ENCODE data around the gene CHST8.

Gene CHST8

DNA sequence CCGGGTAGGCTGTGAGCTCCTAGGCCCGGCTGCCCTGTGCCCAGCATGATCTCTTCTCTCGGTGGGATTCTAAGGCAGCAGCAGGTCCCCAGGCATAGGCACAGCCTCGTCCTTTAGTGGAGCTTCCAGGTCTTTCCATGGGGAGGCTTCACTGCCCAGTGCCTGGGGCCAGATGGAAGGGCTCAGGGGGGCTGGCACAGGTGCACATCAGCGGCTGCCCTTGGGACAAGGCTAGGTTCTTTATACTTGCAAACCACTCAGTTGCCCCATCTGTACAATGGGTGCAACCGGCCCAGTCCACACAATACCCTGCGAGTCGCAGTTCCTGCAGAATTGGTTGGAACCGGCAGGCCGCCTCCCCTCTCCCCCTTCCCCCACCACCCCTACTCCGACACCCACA, 189.1 kb downstream of the CHST8 start:
- H3K36me3 ChIP-seq (ENCODE audit: insufficient read depth, low read length), result peaks cover 7% of the 10 kb centered on the region; the same call in 1 of the 2 replicates
- no peaks in the 10 kb centered on the region for H3K27me3 ChIP-seq (ENCODE audit: insufficient read depth, low read length, poor library complexity, severe bottlenecking)
- no peaks in the 10 kb centered on the region for H4K20me1 ChIP-seq (ENCODE audit: insufficient read depth, low read length, poor library complexity, severe bottlenecking)
- no peaks in the 10 kb centered on the region for H3K9me2 ChIP-seq (replicated peaks; ENCODE audit: low read depth, low read length)
- no peak overlapping the region for H3K4me2 ChIP-seq (ENCODE audit: low read depth, low read length, poor library complexity, severe bottlenecking)
- H3K9me3 ChIP-seq (ENCODE audit: insufficient read depth, low read depth, low read length), result no peaks in the 10 kb centered on the region
- H3K4me3 ChIP-seq (ENCODE audit: low read length, poor library complexity, severe bottlenecking), result no peak overlapping the region
- TF ChIP-seq, protein P1, sequence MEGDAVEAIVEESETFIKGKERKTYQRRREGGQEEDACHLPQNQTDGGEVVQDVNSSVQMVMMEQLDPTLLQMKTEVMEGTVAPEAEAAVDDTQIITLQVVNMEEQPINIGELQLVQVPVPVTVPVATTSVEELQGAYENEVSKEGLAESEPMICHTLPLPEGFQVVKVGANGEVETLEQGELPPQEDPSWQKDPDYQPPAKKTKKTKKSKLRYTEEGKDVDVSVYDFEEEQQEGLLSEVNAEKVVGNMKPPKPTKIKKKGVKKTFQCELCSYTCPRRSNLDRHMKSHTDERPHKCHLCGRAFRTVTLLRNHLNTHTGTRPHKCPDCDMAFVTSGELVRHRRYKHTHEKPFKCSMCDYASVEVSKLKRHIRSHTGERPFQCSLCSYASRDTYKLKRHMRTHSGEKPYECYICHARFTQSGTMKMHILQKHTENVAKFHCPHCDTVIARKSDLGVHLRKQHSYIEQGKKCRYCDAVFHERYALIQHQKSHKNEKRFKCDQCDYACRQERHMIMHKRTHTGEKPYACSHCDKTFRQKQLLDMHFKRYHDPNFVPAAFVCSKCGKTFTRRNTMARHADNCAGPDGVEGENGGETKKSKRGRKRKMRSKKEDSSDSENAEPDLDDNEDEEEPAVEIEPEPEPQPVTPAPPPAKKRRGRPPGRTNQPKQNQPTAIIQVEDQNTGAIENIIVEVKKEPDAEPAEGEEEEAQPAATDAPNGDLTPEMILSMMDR (conservative IDR thresholded peaks at IDR 0.05; ENCODE audit: low read length), result no peak
- TF ChIP-seq EZH2phosphoT487 (IDR thresholded peaks at IDR 0.05; ENCODE audit: borderline replicate concordance), result no peak
- H3K4me1 ChIP-seq (ENCODE audit: insufficient read depth, low read length, poor library complexity, severe bottlenecking), result no peaks in the 10 kb centered on the region
- H3F3A ChIP-seq (ENCODE audit: low read depth), result no peaks in the 10 kb centered on the region
- H3K9ac ChIP-seq (ENCODE audit: low read depth, low read length, poor library complexity, severe bottlenecking), result no peak overlapping the region
- H3K79me2 ChIP-seq (ENCODE audit: insufficient read depth, low read length), result no peaks in the 10 kb centered on the region
- H2AFZ ChIP-seq (ENCODE audit: low read length), result no peak overlapping the region

DNA sequence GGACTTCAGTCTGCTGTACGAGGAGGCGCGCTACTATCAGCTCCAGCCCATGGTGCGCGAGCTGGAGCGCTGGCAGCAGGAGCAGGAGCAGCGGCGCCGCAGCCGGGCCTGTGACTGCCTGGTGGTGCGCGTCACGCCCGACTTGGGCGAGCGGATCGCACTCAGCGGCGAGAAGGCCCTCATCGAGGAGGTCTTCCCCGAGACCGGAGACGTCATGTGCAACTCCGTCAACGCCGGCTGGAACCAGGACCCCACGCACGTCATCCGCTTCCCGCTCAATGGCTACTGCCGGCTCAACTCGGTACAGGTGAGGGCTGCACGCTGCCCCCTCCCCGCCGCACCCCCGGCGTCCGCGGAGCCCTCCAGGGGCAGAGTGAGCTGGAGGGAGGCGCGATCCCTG, 189.5 kb downstream of the CHST8 start:
- Histone ChIP-seq H3K79me2 (ENCODE audit: insufficient read depth, low read length) (no peaks in the 10 kb centered on the region), H3K9ac (ENCODE audit: low read depth, low read length, poor library complexity, severe bottlenecking) (no peak overlapping the region), H3K36me3 (ENCODE audit: insufficient read depth, low read length) (peaks cover 7% of the 10 kb centered on the region; the same call in 1 of the 2 replicates), H3K4me3 (ENCODE audit: low read length, poor library complexity, severe bottlenecking) (no peak overlapping the region), H3K9me2 (replicated peaks; ENCODE audit: low read depth, low read length) (no peaks in the 10 kb centered on the region), H3K4me1 (ENCODE audit: insufficient read depth, low read length, poor library complexity, severe bottlenecking) (no peaks in the 10 kb centered on the region), H3F3A (ENCODE audit: low read depth) (no peaks in the 10 kb centered on the region), H3K27me3 (ENCODE audit: insufficient read depth, low read length, poor library complexity, severe bottlenecking) (no peaks in the 10 kb centered on the region), H2AFZ (ENCODE audit: low read length) (no peak overlapping the region), H3K4me2 (ENCODE audit: low read depth, low read length, poor library complexity, severe bottlenecking) (no peak overlapping the region), H4K20me1 (ENCODE audit: insufficient read depth, low read length, poor library complexity, severe bottlenecking) (no peaks in the 10 kb centered on the region), H3K9me3 (ENCODE audit: insufficient read depth, low read depth, low read length) (no peaks in the 10 kb centered on the region)
- no peak for TF ChIP-seq EZH2phosphoT487 (IDR thresholded peaks at IDR 0.05; ENCODE audit: borderline replicate concordance)
- TF ChIP-seq, protein P1 (conservative IDR thresholded peaks at IDR 0.05; ENCODE audit: low read length), result no peak

DNA sequence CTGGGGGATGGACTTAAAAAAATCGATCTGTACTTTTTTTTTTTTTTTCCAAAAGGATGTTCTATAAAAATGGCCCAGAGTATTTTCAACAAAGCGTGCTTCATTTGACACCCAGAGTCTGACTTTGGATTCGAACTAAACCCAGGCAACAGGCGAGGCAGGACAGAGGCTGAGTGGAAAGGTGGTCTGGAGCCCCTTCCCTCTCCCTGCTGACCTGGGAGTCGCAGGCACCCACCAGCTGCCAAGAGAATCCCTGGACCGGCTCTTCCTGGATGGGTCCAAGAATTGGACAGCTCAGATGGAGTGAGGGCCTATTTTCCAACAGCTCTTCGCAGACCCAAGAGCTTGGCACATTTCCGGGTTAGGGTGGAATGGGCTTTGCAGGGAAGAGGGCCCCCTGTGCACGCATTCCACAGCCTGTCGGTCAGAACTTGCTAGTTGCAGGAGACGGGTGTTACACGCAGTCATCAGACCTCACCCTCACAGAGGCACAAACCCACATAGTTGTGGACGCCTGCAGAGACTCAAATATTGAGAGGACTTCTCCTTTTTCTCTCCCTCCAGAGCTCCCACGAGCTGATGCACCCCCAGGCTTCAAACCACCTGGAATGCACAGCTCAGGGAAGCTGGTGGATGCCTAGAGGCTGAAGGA, 190.1 kb downstream of the CHST8 start:
- Histone ChIP-seq H3K4me3 (ENCODE audit: low read length, poor library complexity, severe bottlenecking) (no peak overlapping the region), H3K27me3 (ENCODE audit: insufficient read depth, low read length, poor library complexity, severe bottlenecking) (no peaks in the 10 kb centered on the region), H3K9me2 (replicated peaks; ENCODE audit: low read depth, low read length) (no peaks in the 10 kb centered on the region), H3K79me2 (ENCODE audit: insufficient read depth, low read length) (no peaks in the 10 kb centered on the region), H4K20me1 (ENCODE audit: insufficient read depth, low read length, poor library complexity, severe bottlenecking) (no peaks in the 10 kb centered on the region), H3K4me2 (ENCODE audit: low read depth, low read length, poor library complexity, severe bottlenecking) (no peak overlapping the region), H3F3A (ENCODE audit: low read depth) (no peaks in the 10 kb centered on the region), H3K9me3 (ENCODE audit: insufficient read depth, low read depth, low read length) (no peaks in the 10 kb centered on the region), H2AFZ (ENCODE audit: low read length) (no peak overlapping the region), H3K36me3 (ENCODE audit: insufficient read depth, low read length) (peaks cover 5% of the 10 kb centered on the region; the same call in 1 of the 2 replicates), H3K4me1 (ENCODE audit: insufficient read depth, low read length, poor library complexity, severe bottlenecking) (no peaks in the 10 kb centered on the region), H3K9ac (ENCODE audit: low read depth, low read length, poor library complexity, severe bottlenecking) (no peak overlapping the region)
- TF ChIP-seq, protein P1 (conservative IDR thresholded peaks at IDR 0.05; ENCODE audit: low read length), result no peak
- TF ChIP-seq EZH2phosphoT487 (IDR thresholded peaks at IDR 0.05; ENCODE audit: borderline replicate concordance), result no peak

Measured in Loucy (cell line).